HUES6 (cell line): ENCODE data around the gene FOXI3.

Experiments
- H3K27ac ChIP-seq: 2 replicates; pipeline ENCODE4 v1.7.0; 2013; ENCODE audit warnings: low read depth, mild to moderate bottlenecking, low read length, inconsistent platforms
- H3K27me3 ChIP-seq: 2 replicates; pipeline ENCODE4 v1.6.1; 2013; ENCODE audit warnings: low read length; ENCODE audit not compliant: control insufficient read depth, insufficient read depth
- H3K36me3 ChIP-seq: 2 replicates; pipeline ENCODE4 v1.6.1; 2013; ENCODE audit warnings: low read length; ENCODE audit not compliant: control insufficient read depth, insufficient read depth
- H3K4me1 ChIP-seq: 2 replicates; pipeline ENCODE4 v1.6.1; 2013; ENCODE audit warnings: low read length; ENCODE audit not compliant: control insufficient read depth, insufficient read depth
- H3K4me3 ChIP-seq: 2 replicates; pipeline ENCODE4 v1.5.1; 2013; ENCODE audit warnings: low read depth, low read length
- H3K9ac ChIP-seq: one replicate; pipeline ENCODE4 v1.6.1; 2013; ENCODE audit warnings: mild to moderate bottlenecking, low read length
- H3K9me3 ChIP-seq: 2 replicates; pipeline ENCODE4 v1.6.1; 2013; ENCODE audit warnings: low read depth, low read length; ENCODE audit not compliant: control insufficient read depth, insufficient read depth

FOXI3 gene

DNA sequence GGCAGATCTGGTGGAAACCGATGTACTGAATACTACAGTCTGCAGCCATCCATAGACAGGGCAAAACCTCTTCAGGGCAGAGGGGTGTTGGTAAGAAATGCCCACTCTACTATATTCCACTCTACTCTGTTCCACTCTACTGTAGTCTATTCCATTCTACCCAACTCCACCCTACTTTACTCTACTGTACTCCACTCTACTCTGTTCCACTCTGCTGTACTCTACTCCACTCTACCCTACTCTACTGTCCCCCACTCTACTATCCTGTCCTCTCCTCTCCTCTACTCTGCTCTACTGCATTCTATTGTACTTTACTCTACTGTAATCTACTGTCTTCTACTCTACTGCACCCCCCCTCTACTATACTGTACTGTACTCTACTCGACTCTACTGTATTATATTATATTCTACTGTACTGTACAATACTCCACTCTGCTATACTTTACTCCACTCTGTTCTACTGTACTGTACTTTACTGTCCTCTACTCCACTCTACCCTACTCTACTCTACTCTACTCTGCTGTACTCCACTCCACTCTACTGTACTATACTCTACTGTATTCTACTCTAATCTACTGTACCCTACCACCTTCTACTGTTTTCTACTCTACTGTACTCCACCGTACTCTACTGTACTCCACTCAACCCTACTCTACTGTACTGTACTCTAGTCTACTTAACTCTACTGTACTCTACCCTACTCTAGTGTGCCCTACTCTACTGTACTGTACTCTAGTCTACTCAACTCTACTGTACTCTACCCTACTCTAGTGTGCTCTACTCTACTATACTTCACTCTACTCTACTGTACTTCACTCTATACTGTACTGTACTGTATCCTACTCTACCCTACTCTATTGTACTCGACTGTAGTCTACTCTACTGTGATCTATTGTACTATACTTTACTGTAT lies 17.0 kb upstream of the FOXI3 start:
- Histone ChIP-seq H3K4me1 (peaks cover 22% of the 10 kb centered on the region), H3K36me3 (no peaks in the 10 kb centered on the region), H3K27ac (no peak overlapping the region), H3K9me3 (no peaks in the 10 kb centered on the region), H3K9ac (no peak overlapping the region), H3K27me3 (no peaks in the 10 kb centered on the region), H3K4me3 (no peak overlapping the region)

DNA sequence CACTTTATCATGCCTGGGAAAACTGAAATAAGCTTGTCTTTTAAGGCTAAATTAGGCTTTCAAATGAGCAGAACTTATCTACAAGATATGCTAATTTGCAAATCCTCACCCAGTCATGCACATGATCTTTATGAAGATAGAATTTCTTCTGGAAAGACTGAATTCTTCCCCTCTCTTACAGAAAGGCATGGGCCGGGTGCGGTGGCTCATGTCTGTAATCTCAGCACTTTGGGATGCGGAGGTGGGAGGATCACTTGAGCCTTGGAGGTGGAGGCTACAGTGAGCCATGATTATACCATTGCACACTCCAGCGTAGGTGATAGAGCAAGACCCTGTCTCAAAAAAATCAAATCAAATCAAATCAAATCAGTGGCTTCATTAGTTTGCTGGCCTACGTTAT lies 11.7 kb upstream of the FOXI3 start:
- no peak overlapping the region for H3K27ac ChIP-seq
- H3K36me3 ChIP-seq, result no peaks in the 10 kb centered on the region
- H3K27me3 ChIP-seq, result no peaks in the 10 kb centered on the region
- no peak overlapping the region for H3K4me3 ChIP-seq
- no peaks in the 10 kb centered on the region for H3K9me3 ChIP-seq
- H3K4me1 ChIP-seq, result peaks cover 8% of the 10 kb centered on the region
- no peak overlapping the region for H3K9ac ChIP-seq

DNA sequence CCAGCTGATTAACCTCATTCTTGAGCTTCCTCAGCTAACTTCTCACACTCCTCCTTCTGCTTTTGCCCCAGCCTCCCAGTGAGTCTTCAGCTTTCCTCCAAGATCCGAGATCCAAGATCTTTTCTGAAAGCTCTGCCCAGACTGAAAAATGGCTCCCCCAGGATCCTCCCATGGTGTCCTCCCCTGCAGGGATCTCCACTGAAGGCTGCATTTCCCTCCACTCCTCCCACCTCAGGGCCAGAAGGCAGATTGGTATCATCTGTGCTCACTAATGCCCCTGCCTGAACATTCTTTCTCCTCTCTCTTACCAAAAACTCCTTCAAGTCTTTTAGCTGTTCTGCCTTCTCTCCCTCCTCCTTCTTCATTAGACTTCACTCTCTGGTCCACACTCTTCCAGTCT lies 6.1 kb upstream of the FOXI3 start:
- H3K9ac ChIP-seq, result no peak overlapping the region
- H3K36me3 ChIP-seq, result no peaks in the 10 kb centered on the region
- peaks cover 6% of the 10 kb centered on the region for H3K27me3 ChIP-seq
- H3K4me3 ChIP-seq, result no peak overlapping the region
- peaks cover 11% of the 10 kb centered on the region; the same call in 1 of the 2 replicates for H3K4me1 ChIP-seq
- H3K9me3 ChIP-seq, result no peaks in the 10 kb centered on the region
- H3K27ac ChIP-seq, result no peak overlapping the region

DNA sequence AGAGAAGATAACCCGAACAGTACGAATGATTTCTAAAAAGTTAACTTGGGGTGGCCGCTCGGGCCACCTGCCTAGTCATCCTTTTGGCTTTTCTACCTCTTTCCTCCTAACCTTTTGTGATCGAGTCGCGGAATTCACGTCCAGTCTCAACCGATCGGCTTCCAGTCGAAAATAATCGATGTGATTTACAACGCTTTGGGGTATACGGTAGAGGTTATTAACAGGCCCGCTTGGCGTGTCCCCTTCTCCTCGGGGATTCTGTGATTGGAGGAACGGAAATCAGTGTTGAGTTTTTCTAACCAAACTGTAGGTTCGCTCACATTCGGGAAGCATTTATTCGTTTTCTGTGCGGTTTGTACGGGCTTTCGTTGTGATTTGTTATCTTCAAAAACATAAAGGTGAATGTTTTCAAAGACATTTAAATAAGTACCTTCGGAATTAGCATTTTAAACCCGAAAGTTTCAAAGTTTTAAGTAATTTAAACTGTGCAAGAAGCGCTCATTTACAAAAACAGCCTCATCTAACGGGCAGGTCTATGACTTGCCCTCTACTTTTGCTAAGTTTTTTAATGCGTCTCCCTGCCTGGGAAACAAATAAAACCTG lies 588 bp upstream of the FOXI3 start:
- H3K4me3 ChIP-seq, result peak overlapping the region; percentile 70
- no peaks in the 10 kb centered on the region for H3K9me3 ChIP-seq
- H3K4me1 ChIP-seq, result peaks cover 3% of the 10 kb centered on the region; the same call in 1 of the 2 replicates
- H3K27ac ChIP-seq, result no peak overlapping the region
- peak overlapping the region; percentile 60 for H3K9ac ChIP-seq
- H3K27me3 ChIP-seq, result peaks cover 36% of the 10 kb centered on the region
- H3K36me3 ChIP-seq, result peaks cover 7% of the 10 kb centered on the region

DNA sequence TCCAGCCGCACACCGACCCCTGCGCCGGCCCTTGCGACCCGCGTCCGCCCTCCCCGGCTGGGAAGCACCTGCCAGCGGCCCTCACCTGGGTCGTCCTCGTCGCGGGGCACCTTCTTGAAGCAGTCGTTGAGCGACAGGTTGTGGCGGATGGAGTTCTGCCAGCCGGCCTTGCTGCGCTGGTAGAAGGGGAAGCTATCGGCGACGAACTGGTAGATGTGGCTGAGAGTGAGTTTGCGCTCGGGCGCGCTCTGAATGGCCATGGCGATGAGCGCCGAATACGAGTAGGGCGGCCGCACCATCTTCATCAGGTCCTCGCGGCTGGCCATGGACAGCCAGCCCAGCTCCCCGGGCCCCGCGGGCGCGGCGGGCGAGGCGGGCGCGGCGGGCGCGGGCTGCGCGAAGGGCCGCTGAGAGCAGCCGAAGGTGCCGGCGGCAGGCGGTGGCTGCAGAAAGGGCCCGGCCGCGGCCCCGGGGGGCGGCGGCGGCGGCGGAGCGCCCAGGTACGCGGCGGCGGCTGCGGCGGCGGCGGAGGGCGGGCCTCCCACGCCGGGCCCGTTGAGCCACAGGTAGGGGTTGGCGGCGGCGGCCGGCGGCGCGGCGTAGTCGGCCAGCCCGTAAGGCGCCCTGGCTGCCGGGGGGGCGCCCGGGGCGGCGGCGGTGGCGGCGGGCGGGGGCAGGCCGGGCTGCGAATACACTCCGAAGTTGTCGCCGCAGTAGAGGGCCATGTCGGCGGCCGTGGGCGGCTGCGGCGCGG lies 505 bp downstream of the FOXI3 start:
- peaks cover 15% of the 10 kb centered on the region for H3K36me3 ChIP-seq
- H3K9me3 ChIP-seq, result no peaks in the 10 kb centered on the region
- peak overlapping the region; percentile 64 for H3K9ac ChIP-seq
- peaks cover 4% of the 10 kb centered on the region; the same call in 1 of the 2 replicates for H3K4me1 ChIP-seq
- H3K27ac ChIP-seq, result no peak overlapping the region
- peaks cover 36% of the 10 kb centered on the region for H3K27me3 ChIP-seq
- H3K4me3 ChIP-seq, result peak overlapping the region; percentile 70

DNA sequence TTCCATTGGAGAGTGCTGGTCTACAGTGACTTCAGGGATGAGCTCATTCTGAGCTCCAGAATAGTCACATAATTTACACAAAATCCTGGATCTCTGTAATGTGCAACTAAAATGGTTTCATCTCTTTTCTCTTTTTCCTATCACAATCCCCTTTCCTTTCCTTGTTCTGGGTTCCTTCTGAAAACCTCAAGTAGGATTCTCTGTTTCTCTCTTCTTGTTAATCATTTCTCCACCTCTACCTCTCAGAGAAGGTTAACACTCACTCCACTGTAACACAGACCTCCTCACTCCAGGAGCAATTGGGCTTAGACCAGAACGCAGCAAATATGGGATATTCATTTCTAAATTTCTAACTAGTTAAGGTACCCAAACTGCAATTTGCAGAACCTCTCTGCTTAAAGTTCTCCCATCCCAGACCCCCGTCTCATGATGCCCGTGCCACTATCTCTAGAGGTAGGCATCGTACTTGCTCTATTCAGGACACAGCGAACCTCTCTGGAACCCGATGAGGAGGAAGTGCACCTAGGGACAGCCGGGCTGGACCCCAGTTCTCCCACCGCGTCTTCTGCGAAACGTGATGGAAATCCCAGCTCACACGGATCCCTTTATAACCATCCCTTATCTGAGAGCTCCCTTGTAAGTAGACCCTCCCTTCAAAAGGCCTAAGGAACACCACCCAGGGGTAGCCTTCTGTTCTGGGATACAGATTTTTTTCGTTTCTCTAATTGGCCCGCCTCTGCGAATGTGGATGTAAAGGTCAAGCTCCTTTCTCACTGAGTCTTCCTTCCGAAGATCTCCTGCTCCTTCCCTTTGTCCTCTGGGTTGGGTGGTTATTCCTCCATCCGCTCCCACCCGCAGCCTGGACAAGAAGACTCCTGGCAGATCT lies 1.3 kb downstream of the FOXI3 start:
- peaks cover 36% of the 10 kb centered on the region for H3K27me3 ChIP-seq
- H3K9ac ChIP-seq, result peak overlapping the region; percentile 64
- no peaks in the 10 kb centered on the region for H3K9me3 ChIP-seq
- H3K36me3 ChIP-seq, result peaks cover 21% of the 10 kb centered on the region
- H3K27ac ChIP-seq, result no peak overlapping the region
- peak overlapping the region; percentile 70 for H3K4me3 ChIP-seq
- peaks cover 4% of the 10 kb centered on the region; the same call in 1 of the 2 replicates for H3K4me1 ChIP-seq

DNA sequence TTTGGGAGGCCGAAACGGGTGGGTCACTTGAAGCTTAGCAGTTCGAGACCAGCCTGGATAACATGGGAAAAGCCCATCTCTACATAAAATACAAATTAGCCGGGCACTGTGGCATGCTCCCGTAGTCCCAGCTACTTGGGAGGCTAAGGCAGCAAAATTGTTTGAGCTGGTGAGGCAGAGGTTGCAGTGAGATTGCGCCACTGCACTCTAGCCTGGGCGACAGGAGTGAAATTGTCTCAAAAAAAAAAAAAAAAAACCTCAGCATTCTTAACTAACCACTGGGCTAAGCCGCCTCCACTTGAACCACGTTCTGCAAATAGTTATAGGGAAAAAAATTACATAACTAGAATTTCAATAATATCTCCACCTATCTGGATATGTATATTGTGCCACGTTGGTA lies 2.3 kb downstream of the FOXI3 start:
- Histone ChIP-seq H3K27ac (no peak overlapping the region), H3K36me3 (peaks cover 21% of the 10 kb centered on the region), H3K4me1 (peaks cover 4% of the 10 kb centered on the region; the same call in 1 of the 2 replicates), H3K9me3 (no peaks in the 10 kb centered on the region), H3K4me3 (peak overlapping the region; percentile 70), H3K9ac (no peak overlapping the region), H3K27me3 (peaks cover 36% of the 10 kb centered on the region)

DNA sequence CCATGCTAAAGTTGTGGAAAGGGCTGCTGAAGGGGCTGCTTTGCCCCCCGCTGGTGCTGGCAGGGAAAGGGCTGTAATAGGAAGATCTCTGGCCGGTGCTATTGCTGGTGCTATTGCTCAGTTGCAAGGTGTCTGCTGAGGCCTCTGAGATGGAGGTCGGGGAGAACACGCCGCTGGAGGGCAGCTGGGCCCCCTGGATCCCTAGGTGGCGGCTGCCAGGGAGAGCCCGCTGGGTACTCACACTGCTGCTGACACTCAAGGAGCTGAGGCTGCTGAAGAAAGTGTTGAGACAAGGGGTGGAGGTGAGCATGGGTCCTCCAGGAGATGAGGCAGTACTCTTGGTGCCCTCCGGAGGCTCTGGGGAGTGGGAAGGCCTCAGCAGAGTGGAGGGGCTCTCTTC lies 4.2 kb downstream of the FOXI3 start:
- Histone ChIP-seq H3K4me1 (peaks cover 13% of the 10 kb centered on the region), H3K9me3 (no peaks in the 10 kb centered on the region), H3K27ac (no peak overlapping the region), H3K9ac (no peak overlapping the region), H3K36me3 (peaks cover 21% of the 10 kb centered on the region), H3K27me3 (peaks cover 26% of the 10 kb centered on the region), H3K4me3 (no peak overlapping the region)

DNA sequence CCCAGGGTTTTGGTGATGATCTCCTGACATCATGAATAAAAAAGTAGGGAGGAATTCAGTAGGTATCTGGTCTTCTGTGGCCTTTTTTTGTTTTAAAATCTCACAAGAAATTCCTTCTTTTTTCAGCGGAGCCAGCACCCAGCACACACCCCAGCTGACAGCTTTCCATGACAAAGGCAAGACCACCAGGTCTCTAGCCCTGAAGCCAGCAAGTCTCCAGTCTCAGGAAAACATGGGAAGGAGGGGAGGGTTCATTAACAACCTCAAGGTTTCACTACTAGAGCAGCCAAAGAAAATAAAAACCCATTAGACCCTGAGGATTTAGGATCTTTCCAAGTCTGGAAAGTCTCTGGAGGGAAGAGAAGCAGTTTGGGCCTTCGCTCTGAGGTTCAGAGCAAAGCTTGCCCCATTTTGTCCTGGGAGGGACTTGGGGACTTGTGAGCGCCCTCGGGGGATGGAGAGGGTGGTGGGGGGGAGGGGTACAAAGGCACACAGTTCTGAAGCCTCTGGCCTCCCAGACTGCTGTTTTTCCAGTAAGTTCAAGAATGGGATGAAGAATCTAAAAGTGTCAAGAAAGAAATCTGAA lies 9.0 kb downstream of the FOXI3 start:
- Histone ChIP-seq H3K27me3 (no peaks in the 10 kb centered on the region), H3K9me3 (no peaks in the 10 kb centered on the region), H3K27ac (0 out of 2 replicates have a peak overlapping the region, but pooled peaks have one; percentile 14), H3K9ac (peak overlapping the region; percentile 49), H3K4me1 (peaks cover 30% of the 10 kb centered on the region), H3K36me3 (peaks cover 18% of the 10 kb centered on the region), H3K4me3 (peak overlapping the region; percentile 35)

DNA sequence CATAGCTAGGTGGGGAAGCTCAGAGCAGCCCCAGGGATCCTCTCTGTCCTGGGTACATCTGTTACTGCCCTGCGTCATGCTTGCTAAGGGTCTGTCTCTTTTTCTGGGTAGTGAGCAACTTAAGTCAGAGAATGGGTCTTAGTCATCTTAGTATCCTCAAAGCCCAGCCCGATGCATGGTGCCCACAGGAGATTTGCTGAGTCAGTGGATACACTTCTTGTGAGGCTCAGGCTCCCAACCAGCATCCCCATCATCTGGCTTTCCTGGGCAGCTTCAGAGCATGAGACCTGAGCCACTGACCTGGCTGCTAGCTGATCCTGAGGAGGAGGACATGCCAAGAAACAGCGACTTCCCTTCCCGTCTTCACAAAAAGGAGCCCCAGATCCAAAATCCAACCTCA lies 10.0 kb downstream of the FOXI3 start:
- Histone ChIP-seq H3K9me3 (no peaks in the 10 kb centered on the region), H3K36me3 (peaks cover 8% of the 10 kb centered on the region), H3K4me3 (no peak overlapping the region), H3K9ac (no peak overlapping the region), H3K4me1 (peaks cover 26% of the 10 kb centered on the region), H3K27ac (no peak overlapping the region), H3K27me3 (no peaks in the 10 kb centered on the region)
